CD14-positive monocyte (primary cell): ENCODE results near the gene HSPA1B. TPM values are rescaled to one million over a fixed set of nuclear protein-coding genes. Genes with fewer than 3 reads are reported as not detected.
"Not testable (repeated sequence)": the region's sequence is repeated elsewhere in the genome, so short reads cannot be mapped to it uniquely, and the experiment has no call there.

ENCODE experiments used
- DNase-seq, 3 donors: peaks; one replicate each; pipeline ENCODE4 v3.0.0-alpha.2; 2011 to 2022
- H2AFZ ChIP-seq: 2 replicates; pipeline ENCODE4 v1.6.0; 2012; ENCODE audit warnings: mild to moderate bottlenecking, low read depth, low read length, inconsistent platforms; ENCODE audit not compliant: insufficient read depth, poor library complexity, severe bottlenecking
- H3K27ac ChIP-seq, 2 donors: 1 replicate in 1 of 2; 2 replicates in 1 of 2; pipeline ENCODE4 v1.5.1; 2012 to 2013; ENCODE audit warnings: low read length in 2 of 2, control low read depth in 1 of 2, inconsistent platforms in 1 of 2, low read depth in 1 of 2, mild to moderate bottlenecking in 1 of 2
- H3K27me3 ChIP-seq, 2 donors: one replicate each; pipeline versions ENCODE4 v1.6.0 to v1.6.1; 2011 to 2013; ENCODE audit warnings: low read length in 2 of 2; ENCODE audit not compliant: control insufficient read depth in 2 of 2, insufficient read depth in 2 of 2
- H3K36me3 ChIP-seq, 2 donors: replicated peaks in 1 of 2; 1 replicate in 1 of 2; 2 replicates in 1 of 2; pipeline versions ENCODE4 v1.5.1 to v1.6.1; 2012 to 2013; ENCODE audit warnings: low read length in 2 of 2, control low read depth in 1 of 2, inconsistent platforms in 1 of 2, mild to moderate bottlenecking in 1 of 2; ENCODE audit not compliant: insufficient read depth in 2 of 2, control insufficient read depth in 1 of 2
- H3K4me1 ChIP-seq, 2 donors: 1 replicate in 1 of 2; 2 replicates in 1 of 2; pipeline versions ENCODE4 v1.5.1 to v1.6.1; 2012 to 2013; ENCODE audit warnings: low read length in 2 of 2, control low read depth in 1 of 2, inconsistent platforms in 1 of 2, mild to moderate bottlenecking in 1 of 2, moderate library complexity in 1 of 2; ENCODE audit not compliant: insufficient read depth in 2 of 2, control insufficient read depth in 1 of 2
- H3K4me2 ChIP-seq: replicated peaks from 2 replicates; pipeline ENCODE3; 2012; ENCODE audit warnings: low read length, moderate library complexity, mild to moderate bottlenecking; ENCODE audit not compliant: poor library complexity, severe bottlenecking; ENCODE audit errors: extremely low read depth
- H3K4me3 ChIP-seq, 3 experiments: fragments of 200-600 bp in 1 of 3; sonication (generic) in 1 of 3; replicated peaks in 1 of 3; 1 replicate in 2 of 3; 2 replicates in 1 of 3; pipeline ENCODE4 v1.5.1; 2011 to 2013; ENCODE audit warnings: low read length in 3 of 3, mild to moderate bottlenecking in 3 of 3, control low read depth in 2 of 3, low read depth in 2 of 3, inconsistent platforms in 1 of 3, moderate library complexity in 1 of 3
- H3K79me2 ChIP-seq: 2 replicates; pipeline ENCODE4 v1.6.0; 2012; ENCODE audit warnings: mild to moderate bottlenecking, control low read depth, inconsistent platforms, low read length, moderate library complexity; ENCODE audit not compliant: insufficient read depth
- H3K9ac ChIP-seq: 2 replicates; pipeline ENCODE4 v1.6.0; 2017; ENCODE audit warnings: low read length, mild to moderate bottlenecking; ENCODE audit not compliant: insufficient read depth, poor library complexity, severe bottlenecking
- H3K9me3 ChIP-seq, 2 donors: replicated peaks in 1 of 2; 1 replicate in 1 of 2; 2 replicates in 1 of 2; pipeline versions ENCODE4 v1.5.1 to v1.6.1; 2012 to 2013; ENCODE audit warnings: low read length in 2 of 2, control low read depth in 1 of 2; ENCODE audit not compliant: control insufficient read depth in 1 of 2, insufficient read depth in 1 of 2
- H4K20me1 ChIP-seq: 2 replicates; pipeline ENCODE4 v1.6.0; 2012; ENCODE audit warnings: mild to moderate bottlenecking, low read length, control low read depth, moderate library complexity; ENCODE audit not compliant: insufficient read depth
- H3K27ac Mint-ChIP-seq, 7 donors: one replicate each; pipeline ENCODE4 v1.8.0; 2020; ENCODE audit warnings: mild to moderate bottlenecking in 7 of 7, mixed read lengths in 7 of 7, moderate library complexity in 6 of 7, inconsistent platforms in 2 of 7
- H3K27me3 Mint-ChIP-seq, 3 donors: one replicate each; pipeline ENCODE4 v1.8.0; 2021 to 2022; ENCODE audit warnings: low read depth in 3 of 3, mild to moderate bottlenecking in 3 of 3, mixed read lengths in 3 of 3, moderate library complexity in 3 of 3, inconsistent platforms in 1 of 3
- H3K36me3 Mint-ChIP-seq, 2 donors: one replicate each; pipeline ENCODE4 v1.8.0; 2020; ENCODE audit warnings: mixed read lengths in 2 of 2, inconsistent platforms in 1 of 2, mild to moderate bottlenecking in 1 of 2
- H3K4me1 Mint-ChIP-seq: one replicate; pipeline ENCODE4 v1.8.0; 2020; ENCODE audit warnings: mild to moderate bottlenecking, mixed read lengths
- H3K4me3 Mint-ChIP-seq, 2 donors: one replicate each; pipeline ENCODE4 v1.8.0; 2020; ENCODE audit warnings: mild to moderate bottlenecking in 2 of 2, mixed read lengths in 2 of 2, moderate library complexity in 1 of 2
- H3K9me3 Mint-ChIP-seq, 7 donors: one replicate each; pipeline ENCODE4 v1.8.0; 2020 to 2022; ENCODE audit warnings: mixed read lengths in 7 of 7, mild to moderate bottlenecking in 6 of 7, moderate library complexity in 6 of 7, inconsistent platforms in 2 of 7
- CTCF ChIP-seq: fragments of 200-600 bp; IDR thresholded peaks from one replicate; pipeline ENCODE4 v1.8.0; 2022; ENCODE audit warnings: antibody characterized with exemption, mild to moderate bottlenecking
- WGBS: methylation state at CpG from one replicate; pipeline ENCODE4 v1.1.5; 2013; ENCODE audit warnings: missing lambda C conversion rate; ENCODE audit not compliant: insufficient coverage; 5-methylcytosine and 5-hydroxymethylcytosine counted together
- intact Hi-C, 2 donors: fragments of 100-400 bp; cut with micrococcal nuclease; formaldehyde crosslinking; loops; one replicate each; pipeline versions ENCODE4 v1.15.0 to v1.15.1; 2023
- polyA plus RNA-seq, 3 donors: library from polyadenylated mRNA; depleted of rRNA in 1 of 3; unstranded in 2 of 3; stranded (reverse) in 1 of 3; fragments of 300-500 nt in 2 of 3; fragments of >200 nt in 1 of 3; fragmentation: Illumina TruSeq in 2 of 3; gene quantifications; 1 replicate in 2 of 3; 2 replicates in 1 of 3; pipeline ENCODE4 v1.2.3, GENCODE V29; 2012 to 2021

The HSPA1B gene
- polyA plus RNA-seq, 3 donors: 3.4 to 81.4 (median 4.8) TPM

- peak overlapping the region; percentile 13 to 92 for H3K27ac ChIP-seq
- Mint-ChIP-seq H3K27ac (peak overlapping the region; percentile 90 to 100 (median 98)), H3K4me3 (peak overlapping the region; percentile 98 to 99), H3K27me3 (no peaks in the 10 kb centered on the region), H3K4me1 (peaks cover 37% of the 10 kb centered on the region), H3K36me3 (peaks cover 36 to 62% of the 10 kb centered on the region in 2 donors), H3K9me3 (no peaks in the 10 kb centered on the region)
- no peak for DNase-seq
- intact Hi-C loops: loop anchor here (2.0 to 10.0 kb wide), 3 partner anchors 25 to 293 kb away; partner anchors contain the start of genes ATP6V1G2 (in 1 of the 2), DDAH2 (in 1 of the 2), DDX39B (in 1 of the 2) and LY6G6C (in 1 of the 2)
- peaks cover 38 to 47% of the 10 kb centered on the region in 2 donors for H3K36me3 ChIP-seq
- H3K4me1 ChIP-seq: peaks cover 44 to 54% of the 10 kb centered on the region in 2 donors
- H3K79me2 ChIP-seq: peaks cover 57% of the 10 kb centered on the region
- no peak overlapping the region for H2AFZ ChIP-seq
- no peak for TF ChIP-seq CTCF
- no peaks in the 10 kb centered on the region for H3K27me3 ChIP-seq
- no peaks in the 10 kb centered on the region for H3K9me3 ChIP-seq
- WGBS: no CpG with 5 or more reads among the region's 1 CpG
- H3K4me2 ChIP-seq: peak overlapping the region; percentile 85
- H4K20me1 ChIP-seq: peaks cover 51% of the 10 kb centered on the region
- no peak overlapping the region for H3K9ac ChIP-seq
- peak overlapping the region in 1 of 3 experiments; percentile 89 for H3K4me3 ChIP-seq
Measured at GRCh38 chr6:31837369-31838113, 10.0 kb downstream of the HSPA1B start.

- intact Hi-C loops: loop anchor here (10.0 kb wide), 2 partner anchors 113 to 293 kb away; partner anchors contain the start of genes ATP6V1G2 (in 1 of the 2), DDAH2 (in 1 of the 2), DDX39B (in 1 of the 2) and LY6G6C (in 1 of the 2)
- H3K9me3 Mint-ChIP-seq, H3K4me3 Mint-ChIP-seq, H3K27me3 Mint-ChIP-seq, H3K9me3 ChIP-seq, DNase-seq, H3K4me2 ChIP-seq, H3K27me3 ChIP-seq, H2AFZ ChIP-seq, H3K9ac ChIP-seq: not testable (repeated sequence)
- Histone ChIP-seq H3K79me2 (peaks cover 56% of the 10 kb centered on the region), H3K36me3 (peaks cover 38 to 47% of the 10 kb centered on the region in 2 donors), H3K4me1 (peaks cover 38 to 48% of the 10 kb centered on the region in 2 donors), H3K27ac (peak overlapping the region; percentile 13 to 92), H3K4me3 (peak overlapping the region in 1 of 3 experiments; percentile 89), H4K20me1 (peaks cover 51% of the 10 kb centered on the region)
- Mint-ChIP-seq H3K4me1 (peaks cover 33% of the 10 kb centered on the region), H3K36me3 (peaks cover 36 to 62% of the 10 kb centered on the region in 2 donors), H3K27ac (peak overlapping the region; percentile 19 to 100 (median 68))
- WGBS: 95% methylated on average over 5 of the region's 9 CpGs
Measured at GRCh38 chr6:31838114-31838553, 10.6 kb downstream of the HSPA1B start.
